ENCODE data around the gene PRKCG. TPM values are rescaled to one million over a fixed set of nuclear protein-coding genes. Genes with fewer than 3 reads are reported as not detected.

The PRKCG gene
- total and polyA plus RNA-seq, 12 donors: 0.07 TPM; not detected in 11

DNA sequence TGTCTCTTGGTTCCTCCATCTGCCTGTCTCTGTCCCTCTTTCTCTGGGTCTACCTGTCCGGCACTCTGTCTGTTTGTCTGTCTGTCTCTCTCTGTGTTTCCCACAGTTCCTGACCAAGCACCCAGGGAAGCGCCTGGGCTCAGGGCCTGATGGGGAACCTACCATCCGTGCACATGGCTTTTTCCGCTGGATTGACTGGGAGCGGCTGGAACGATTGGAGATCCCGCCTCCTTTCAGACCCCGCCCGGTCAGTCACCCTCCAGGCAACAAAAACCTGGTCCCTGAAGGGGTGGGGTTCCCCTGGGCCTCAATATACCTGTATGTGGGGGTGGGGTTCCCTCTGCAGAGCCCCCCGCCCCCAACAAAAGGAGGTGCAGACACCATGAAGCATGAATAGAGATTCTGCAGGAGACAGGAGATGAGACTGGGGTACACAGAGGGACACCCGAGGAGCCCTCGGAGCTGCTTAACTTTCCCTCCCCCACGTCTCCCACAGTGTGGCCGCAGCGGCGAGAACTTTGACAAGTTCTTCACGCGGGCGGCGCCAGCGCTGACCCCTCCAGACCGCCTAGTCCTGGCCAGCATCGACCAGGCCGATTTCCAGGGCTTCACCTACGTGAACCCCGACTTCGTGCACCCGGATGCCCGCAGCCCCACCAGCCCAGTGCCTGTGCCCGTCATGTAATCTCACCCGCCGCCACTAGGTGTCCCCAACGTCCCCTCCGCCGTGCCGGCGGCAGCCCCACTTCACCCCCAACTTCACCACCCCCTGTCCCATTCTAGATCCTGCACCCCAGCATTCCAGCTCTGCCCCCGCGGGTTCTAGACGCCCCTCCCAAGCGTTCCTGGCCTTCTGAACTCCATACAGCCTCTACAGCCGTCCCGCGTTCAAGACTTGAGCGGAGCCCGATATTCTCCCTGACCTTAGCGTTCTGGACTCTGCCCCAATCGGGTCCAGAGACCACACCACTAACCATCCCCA lies 24.5 kb downstream of the PRKCG start:
- H3K9me3 ChIP-seq: no peaks in the 10 kb centered on the region

DNA sequence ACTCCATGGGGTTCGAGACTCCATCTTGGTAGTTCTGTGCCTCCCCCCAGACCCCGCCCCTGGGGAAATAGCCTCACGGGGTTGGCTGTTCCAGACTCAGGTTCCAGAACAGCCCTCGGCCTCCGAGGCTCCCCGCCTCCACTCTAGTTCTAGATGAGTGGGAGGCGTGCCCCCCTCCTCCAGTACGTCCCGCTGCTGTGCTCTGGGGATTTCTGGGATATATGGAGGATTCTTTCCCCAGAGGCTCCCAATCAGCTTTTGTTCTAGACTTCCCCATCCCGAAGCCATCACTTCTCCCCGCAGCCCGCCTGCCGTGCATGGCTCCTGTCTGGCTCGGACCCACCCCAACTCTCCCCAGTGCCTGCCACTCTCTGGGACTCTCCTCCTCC lies 25.2 kb downstream of the PRKCG start:
- H3K36me3 ChIP-seq: no peaks in the 10 kb centered on the region
- peaks cover 19 to 95% (median 69%) of the 10 kb centered on the region in 7 donors for H3K27me3 ChIP-seq
- H3K9me3 ChIP-seq: no peaks in the 10 kb centered on the region
- TF ChIP-seq, protein P1, sequence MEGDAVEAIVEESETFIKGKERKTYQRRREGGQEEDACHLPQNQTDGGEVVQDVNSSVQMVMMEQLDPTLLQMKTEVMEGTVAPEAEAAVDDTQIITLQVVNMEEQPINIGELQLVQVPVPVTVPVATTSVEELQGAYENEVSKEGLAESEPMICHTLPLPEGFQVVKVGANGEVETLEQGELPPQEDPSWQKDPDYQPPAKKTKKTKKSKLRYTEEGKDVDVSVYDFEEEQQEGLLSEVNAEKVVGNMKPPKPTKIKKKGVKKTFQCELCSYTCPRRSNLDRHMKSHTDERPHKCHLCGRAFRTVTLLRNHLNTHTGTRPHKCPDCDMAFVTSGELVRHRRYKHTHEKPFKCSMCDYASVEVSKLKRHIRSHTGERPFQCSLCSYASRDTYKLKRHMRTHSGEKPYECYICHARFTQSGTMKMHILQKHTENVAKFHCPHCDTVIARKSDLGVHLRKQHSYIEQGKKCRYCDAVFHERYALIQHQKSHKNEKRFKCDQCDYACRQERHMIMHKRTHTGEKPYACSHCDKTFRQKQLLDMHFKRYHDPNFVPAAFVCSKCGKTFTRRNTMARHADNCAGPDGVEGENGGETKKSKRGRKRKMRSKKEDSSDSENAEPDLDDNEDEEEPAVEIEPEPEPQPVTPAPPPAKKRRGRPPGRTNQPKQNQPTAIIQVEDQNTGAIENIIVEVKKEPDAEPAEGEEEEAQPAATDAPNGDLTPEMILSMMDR (IDR thresholded peaks at IDR 0.05): no peak
- ATAC-seq: no peak
- intact Hi-C loops (cut with DNase I): loop anchor here (2.0 to 10.0 kb wide), 3 partner anchors 62 to 118 kb away; no protein-coding TSS in a partner anchor
- no peak for DNase-seq
- no peak overlapping the region for H3K4me3 ChIP-seq
- H3K27ac ChIP-seq: no peak overlapping the region
- peaks cover 0 to 26% (median 19%) of the 10 kb centered on the region in 9 donors for H3K4me1 ChIP-seq
- 22 to 26% methylated on average over 14 of the region's 14 CpGs for WGBS, 2 donors

More for the DNA sequence above, 24.5 kb downstream of the PRKCG start:
- H3K27me3 ChIP-seq: peaks cover 19 to 92% (median 69%) of the 10 kb centered on the region in 7 donors
- H3K27ac ChIP-seq: no peak overlapping the region
- intact Hi-C loops (cut with DNase I): loop anchor here (2.0 to 10.0 kb wide), 3 partner anchors 62 to 118 kb away; no protein-coding TSS in a partner anchor
- no peaks in the 10 kb centered on the region for H3K36me3 ChIP-seq
- H3K4me1 ChIP-seq: peaks cover 0 to 26% (median 19%) of the 10 kb centered on the region in 9 donors
- no peak overlapping the region for H3K4me3 ChIP-seq
- TF ChIP-seq, protein P1 (IDR thresholded peaks at IDR 0.05): peak; percentile 51 to 93 (median 81)
- DNase-seq (peak; percentile 18 to 59), ATAC-seq (peak in 7 of 8 donors; percentile 44 to 65 (median 58))
- WGBS, 2 donors: 9 to 14% methylated on average over 43 to 48 of the region's 48 CpGs

DNA sequence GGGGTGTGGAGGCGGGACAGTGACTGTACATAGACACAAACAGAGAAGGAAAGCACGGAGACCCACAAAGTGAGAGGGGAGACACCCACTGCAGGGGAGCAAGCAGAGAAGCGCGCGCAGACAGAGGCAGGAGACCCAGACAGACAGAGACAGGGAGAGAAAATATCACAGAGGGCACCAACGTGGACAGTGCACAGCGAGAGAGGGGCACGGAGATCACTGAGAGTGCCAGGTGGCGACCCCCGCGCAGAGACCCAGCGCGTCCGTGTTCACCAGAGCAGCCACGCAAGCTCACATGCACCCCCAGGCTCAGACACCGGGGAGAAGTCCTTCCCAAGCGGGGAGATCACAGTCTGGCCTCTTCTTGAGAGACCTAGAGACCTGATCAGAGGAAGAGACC lies 25.7 kb downstream of the PRKCG start:
- 8 to 15% methylated on average over 17 of the region's 17 CpGs for WGBS, 2 donors
- ATAC-seq (peak in 2 of 8 donors; percentile 14 to 15), DNase-seq (no peak)
- intact Hi-C loops (cut with DNase I): loop anchor here (2.0 to 10.0 kb wide), 4 partner anchors 31 to 117 kb away; no protein-coding TSS in a partner anchor
- Histone ChIP-seq H3K36me3 (no peaks in the 10 kb centered on the region), H3K4me1 (peaks cover 0 to 26% (median 19%) of the 10 kb centered on the region in 9 donors), H3K27me3 (peaks cover 20 to 95% (median 74%) of the 10 kb centered on the region in 7 donors), H3K27ac (no peak overlapping the region), H3K4me3 (no peak overlapping the region), H3K9me3 (no peaks in the 10 kb centered on the region)
- TF ChIP-seq, protein P1 (IDR thresholded peaks at IDR 0.05): no peak

Data from heart right ventricle (tissue), 16 donors.